Caco-2 (cell line): ENCODE measurements around the gene IRAK1. TPM values are rescaled to one million over a fixed set of nuclear protein-coding genes. Genes with fewer than 3 reads are reported as not detected.
A peak's percentile ranks its signal among the peaks of the same experiment; 100 is the strongest.

ENCODE experiments used
- BruUV-seq: library from RNA; stranded (reverse); fragments of 400-500 nt; replicated peaks from 2 replicates; lab custom pipeline; 2021; lab: Mats Ljungman, UMichigan
- CTCF ChIA-PET: fragments of 300-600 bp; sonication (Branson Sonifier 250); formaldehyde crosslinking; loops from one replicate; lab custom pipeline; 2022; ENCODE audit warnings: antibody characterized with exemption; lab: Charles Lee
- POLR2A ChIA-PET: fragments of 300-600 bp; sonication (Branson Sonifier 250); formaldehyde crosslinking; loops from one replicate; lab custom pipeline; 2022; ENCODE audit warnings: antibody characterized with exemption; lab: Charles Lee
- DNase-seq, 2 experiments: peaks; one replicate each; pipeline versions ENCODE4 v3.0.0 to v3.0.0-alpha.2; 2020 to 2022
- H3K27me3 ChIP-seq: replicated peaks from 2 replicates; pipeline ENCODE4 v1.6.0; 2011; ENCODE audit warnings: low read length; ENCODE audit not compliant: control insufficient read depth, insufficient read depth
- H3K36me3 ChIP-seq: 2 replicates; pipeline ENCODE4 v1.5.1; 2011; ENCODE audit warnings: low read length; ENCODE audit not compliant: control insufficient read depth, insufficient read depth
- H3K4me1 ChIP-seq: fragments of 250-450 bp; sonication (Bioruptor Pico); 2 replicates; pipeline ENCODE4 v1.5.1; 2020; ENCODE audit warnings: mild to moderate bottlenecking
- H3K4me3 ChIP-seq: 2 replicates; pipeline ENCODE4 v1.5.1; 2011; ENCODE audit warnings: low read depth, mild to moderate bottlenecking, control low read depth, low read length
- H3K9me3 ChIP-seq: fragments of 250-450 bp; sonication (Bioruptor Pico); 2 replicates; pipeline ENCODE4 v1.5.1; 2020; ENCODE audit warnings: mild to moderate bottlenecking, moderate library complexity
- H3K27ac Mint-ChIP-seq: one replicate; pipeline ENCODE4 v1.8.0; 2022; ENCODE audit warnings: mixed read lengths; ENCODE audit not compliant: unreplicated experiment
- H3K27me3 Mint-ChIP-seq: one replicate; pipeline ENCODE4 v1.8.0; 2022; ENCODE audit warnings: mixed read lengths; ENCODE audit not compliant: insufficient read depth, unreplicated experiment
- H3K36me3 Mint-ChIP-seq: one replicate; pipeline ENCODE4 v1.8.0; 2022; ENCODE audit warnings: mild to moderate bottlenecking, mixed read lengths; ENCODE audit not compliant: insufficient read depth, unreplicated experiment
- H3K4me1 Mint-ChIP-seq: one replicate; pipeline ENCODE4 v1.8.0; 2022; ENCODE audit warnings: low read depth, mixed read lengths; ENCODE audit not compliant: unreplicated experiment
- H3K4me3 Mint-ChIP-seq: one replicate; pipeline ENCODE4 v1.8.0; 2022; ENCODE audit warnings: mild to moderate bottlenecking, moderate library complexity, mixed read lengths; ENCODE audit not compliant: unreplicated experiment
- H3K9me3 Mint-ChIP-seq: one replicate; pipeline ENCODE4 v1.8.0; 2022; ENCODE audit warnings: mixed read lengths; ENCODE audit not compliant: unreplicated experiment
- intact Hi-C: fragments of 100-400 bp; cut with micrococcal nuclease; formaldehyde crosslinking; loops from one replicate; pipeline ENCODE4 v1.10.0; 2022; ENCODE audit not compliant: unreplicated experiment
- total RNA-seq: library from RNA; stranded (reverse); gene quantifications from 2 replicates; pipeline ENCODE4 v1.2.3, GENCODE V29; 2022
- TF ChIP-seq, protein P1 (sequence below), 2 experiments: fragments of 200-600 bp in 1 of 2; IDR thresholded peaks; 1 replicate in 1 of 2; 2 replicates in 1 of 2; pipeline versions ENCODE4 v1.5.1 to v1.8.0; 2011 to 2022; ENCODE audit warnings: antibody characterized with exemption in 1 of 2, control low read depth in 1 of 2, inconsistent platforms in 1 of 2, low read depth in 1 of 2, low read length in 1 of 2, mild to moderate bottlenecking in 1 of 2, moderate library complexity in 1 of 2; ENCODE audit not compliant: insufficient read depth in 1 of 2, severe bottlenecking in 1 of 2, unreplicated experiment in 1 of 2

IRAK1 gene
- total RNA-seq, 1 experiment from 2014 or later = 119 TPM

DNA sequence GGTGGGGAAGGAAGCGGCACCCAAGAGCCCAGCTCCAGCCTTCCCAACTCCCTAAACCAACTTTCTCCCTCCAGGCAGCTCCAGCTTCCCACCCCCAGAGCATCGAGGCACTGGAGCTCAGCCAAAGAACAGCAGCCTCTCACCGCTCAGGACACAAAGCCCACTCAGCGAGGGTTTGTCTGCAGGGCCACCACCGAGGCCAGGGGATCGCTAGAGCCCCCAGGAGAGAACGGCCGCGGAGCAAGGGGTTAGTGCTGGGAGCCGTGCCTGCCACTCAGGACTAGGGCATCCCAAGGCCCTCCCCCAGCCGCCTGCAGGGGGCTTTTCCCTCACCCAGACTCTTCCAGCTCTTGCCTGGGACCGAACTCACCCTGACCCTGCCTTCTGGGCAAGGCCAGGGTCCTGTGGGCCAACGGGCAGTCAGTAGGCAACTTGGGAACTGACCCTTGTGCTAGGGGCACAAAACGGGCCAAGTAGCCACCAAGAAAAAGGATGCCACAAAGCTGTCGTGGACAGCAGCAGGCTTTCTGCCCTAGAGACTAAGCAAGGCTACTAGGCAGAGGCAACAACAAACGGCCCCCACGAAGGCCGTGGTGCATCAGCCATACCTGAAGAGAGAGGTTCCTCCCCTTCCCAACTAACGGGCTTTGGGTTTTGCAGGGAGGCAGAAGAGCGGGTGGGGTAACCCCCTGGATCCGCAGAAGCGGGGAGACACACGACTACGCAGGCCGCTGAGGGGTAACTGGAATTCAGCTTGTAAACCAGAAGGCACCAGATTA is 50.4 kb downstream of the IRAK1 start:
- no peaks in the 10 kb centered on the region for H3K9me3 Mint-ChIP-seq
- TF ChIP-seq, protein P1, sequence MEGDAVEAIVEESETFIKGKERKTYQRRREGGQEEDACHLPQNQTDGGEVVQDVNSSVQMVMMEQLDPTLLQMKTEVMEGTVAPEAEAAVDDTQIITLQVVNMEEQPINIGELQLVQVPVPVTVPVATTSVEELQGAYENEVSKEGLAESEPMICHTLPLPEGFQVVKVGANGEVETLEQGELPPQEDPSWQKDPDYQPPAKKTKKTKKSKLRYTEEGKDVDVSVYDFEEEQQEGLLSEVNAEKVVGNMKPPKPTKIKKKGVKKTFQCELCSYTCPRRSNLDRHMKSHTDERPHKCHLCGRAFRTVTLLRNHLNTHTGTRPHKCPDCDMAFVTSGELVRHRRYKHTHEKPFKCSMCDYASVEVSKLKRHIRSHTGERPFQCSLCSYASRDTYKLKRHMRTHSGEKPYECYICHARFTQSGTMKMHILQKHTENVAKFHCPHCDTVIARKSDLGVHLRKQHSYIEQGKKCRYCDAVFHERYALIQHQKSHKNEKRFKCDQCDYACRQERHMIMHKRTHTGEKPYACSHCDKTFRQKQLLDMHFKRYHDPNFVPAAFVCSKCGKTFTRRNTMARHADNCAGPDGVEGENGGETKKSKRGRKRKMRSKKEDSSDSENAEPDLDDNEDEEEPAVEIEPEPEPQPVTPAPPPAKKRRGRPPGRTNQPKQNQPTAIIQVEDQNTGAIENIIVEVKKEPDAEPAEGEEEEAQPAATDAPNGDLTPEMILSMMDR (IDR thresholded peaks at IDR 0.05; ENCODE audit: insufficient read depth in 1 of 2, low read depth in 1 of 2, low read length in 1 of 2, severe bottlenecking in 1 of 2, unreplicated experiment in 1 of 2) = no peak
- ChIA-PET POLR2A (no interaction called here), CTCF (interaction anchor here (0.8 kb wide), 1 partner anchor 41 kb away, joined by 3 read pairs; no protein-coding TSS in a partner anchor)
- H3K36me3 Mint-ChIP-seq = peaks cover 33% of the 10 kb centered on the region
- intact Hi-C loops = no loop called here
- peak overlapping the region; percentile 73 for H3K4me3 ChIP-seq
- H3K27me3 Mint-ChIP-seq = no peaks in the 10 kb centered on the region
- H3K36me3 ChIP-seq = peaks cover 3% of the 10 kb centered on the region
- H3K4me3 Mint-ChIP-seq = peak overlapping the region; percentile 98
- no peak for DNase-seq
- 0 out of 2 replicates have a peak, but pooled peaks cover 3% of the 10 kb centered on the region for H3K4me1 ChIP-seq
- peaks cover 3% of the 10 kb centered on the region for H3K4me1 Mint-ChIP-seq
- no TSS peak for BruUV-seq
- no peaks in the 10 kb centered on the region for H3K27me3 ChIP-seq
- H3K27ac Mint-ChIP-seq = peak overlapping the region; percentile 67
- no peaks in the 10 kb centered on the region for H3K9me3 ChIP-seq

DNA sequence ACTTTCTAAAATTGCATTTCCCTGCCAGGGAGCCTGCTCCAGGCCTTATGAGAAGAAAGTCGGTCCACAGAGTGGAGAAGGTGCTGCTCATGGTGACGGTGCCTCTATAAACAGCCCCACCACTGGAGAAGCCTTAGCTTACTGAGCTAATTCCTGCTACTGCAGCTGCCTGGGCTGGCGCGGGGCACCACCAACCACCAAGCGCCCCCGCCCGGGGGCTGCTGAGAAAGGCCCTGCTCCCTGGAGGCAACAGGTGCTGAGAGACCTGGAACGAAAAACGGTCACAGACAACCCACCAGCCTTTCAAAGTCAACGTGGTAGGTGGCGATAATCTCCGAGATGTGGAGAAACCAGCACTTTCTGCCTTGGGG is 51.0 kb downstream of the IRAK1 start:
- Mint-ChIP-seq H3K36me3 (peaks cover 34% of the 10 kb centered on the region), H3K27ac (no peak overlapping the region), H3K4me3 (no peak overlapping the region), H3K9me3 (no peaks in the 10 kb centered on the region), H3K27me3 (no peaks in the 10 kb centered on the region), H3K4me1 (no peaks in the 10 kb centered on the region)
- TF ChIP-seq, protein P1 (IDR thresholded peaks at IDR 0.05; ENCODE audit: insufficient read depth in 1 of 2, low read depth in 1 of 2, low read length in 1 of 2, severe bottlenecking in 1 of 2, unreplicated experiment in 1 of 2) = no peak
- POLR2A ChIA-PET = no interaction called here
- DNase-seq = no peak
- Histone ChIP-seq H3K36me3 (peaks cover 3% of the 10 kb centered on the region), H3K27me3 (no peaks in the 10 kb centered on the region), H3K4me1 (no peaks in the 10 kb centered on the region), H3K9me3 (no peaks in the 10 kb centered on the region), H3K4me3 (no peak overlapping the region)
- CTCF ChIA-PET = interaction anchor here (0.8 kb wide), 1 partner anchor 40 kb away, joined by 3 read pairs; no protein-coding TSS in a partner anchor
- BruUV-seq = no TSS peak
- intact Hi-C loops = no loop called here

DNA sequence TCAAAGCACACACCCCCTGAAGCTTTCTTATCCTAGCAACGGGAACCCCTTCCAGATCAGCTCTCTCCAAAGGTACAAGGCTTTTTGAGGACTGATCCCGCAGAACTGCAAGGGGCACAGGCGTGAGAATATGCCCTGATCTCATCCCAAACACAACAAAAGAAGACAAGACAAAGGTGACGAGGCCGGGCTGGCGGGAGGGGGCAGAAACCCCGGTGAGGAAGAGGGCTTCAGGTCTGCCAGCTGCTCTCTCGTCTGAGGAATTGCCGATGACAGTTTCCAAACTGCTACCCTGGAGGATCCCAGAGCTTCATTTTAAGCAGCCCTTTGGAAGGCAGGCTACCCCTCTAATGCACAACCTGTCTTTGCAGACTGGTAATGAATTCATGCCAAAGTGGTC is 51.4 kb downstream of the IRAK1 start:
- H3K27me3 Mint-ChIP-seq = no peaks in the 10 kb centered on the region
- no peak overlapping the region for H3K4me3 Mint-ChIP-seq
- no peak overlapping the region for H3K4me3 ChIP-seq
- intact Hi-C loops = no loop called here
- peaks cover 35% of the 10 kb centered on the region for H3K36me3 Mint-ChIP-seq
- POLR2A ChIA-PET = no interaction called here
- BruUV-seq = no TSS peak
- no peaks in the 10 kb centered on the region for H3K4me1 ChIP-seq
- no peaks in the 10 kb centered on the region for H3K9me3 ChIP-seq
- H3K9me3 Mint-ChIP-seq = no peaks in the 10 kb centered on the region
- TF ChIP-seq, protein P1 (IDR thresholded peaks at IDR 0.05; ENCODE audit: insufficient read depth in 1 of 2, low read depth in 1 of 2, low read length in 1 of 2, severe bottlenecking in 1 of 2, unreplicated experiment in 1 of 2) = no peak
- H3K27me3 ChIP-seq = no peaks in the 10 kb centered on the region
- H3K36me3 ChIP-seq = peaks cover 3% of the 10 kb centered on the region
- H3K4me1 Mint-ChIP-seq = no peaks in the 10 kb centered on the region
- CTCF ChIA-PET = interaction anchor here (1.3 kb wide), 1 partner anchor 21 kb away, joined by 4 read pairs; no protein-coding TSS in a partner anchor
- no peak for DNase-seq
- no peak overlapping the region for H3K27ac Mint-ChIP-seq
